ENCODE measurements around the gene ARMC12. TPM values are rescaled to one million over a fixed set of nuclear protein-coding genes. Genes with fewer than 3 reads are reported as not detected.

The ARMC12 gene
- total RNA-seq, 1 donor, result 0.45 TPM

DNA sequence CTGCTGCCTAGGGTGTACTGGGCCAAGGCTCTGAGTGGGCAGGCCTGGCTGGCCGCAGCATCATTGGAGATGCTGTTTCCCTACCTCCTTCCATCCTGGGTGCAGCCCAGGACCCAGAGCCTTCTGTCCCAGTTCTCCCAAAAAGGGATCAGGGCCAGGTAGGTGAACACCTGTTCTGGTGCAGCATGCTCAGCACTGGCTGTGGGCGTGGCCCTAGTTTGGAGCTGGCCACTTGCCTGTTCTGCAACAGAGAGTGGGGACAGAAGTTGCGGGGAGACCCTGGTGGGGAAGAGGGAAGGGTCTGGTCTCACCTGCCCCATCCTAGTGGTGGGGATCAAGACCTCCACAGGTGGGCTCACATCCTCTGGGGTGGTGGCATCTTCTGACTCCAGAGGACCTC is 1.4 kb upstream of the ARMC12 start:
- DNase-seq (ENCODE audit: low read depth), result no peak
- TF ChIP-seq, protein P1, sequence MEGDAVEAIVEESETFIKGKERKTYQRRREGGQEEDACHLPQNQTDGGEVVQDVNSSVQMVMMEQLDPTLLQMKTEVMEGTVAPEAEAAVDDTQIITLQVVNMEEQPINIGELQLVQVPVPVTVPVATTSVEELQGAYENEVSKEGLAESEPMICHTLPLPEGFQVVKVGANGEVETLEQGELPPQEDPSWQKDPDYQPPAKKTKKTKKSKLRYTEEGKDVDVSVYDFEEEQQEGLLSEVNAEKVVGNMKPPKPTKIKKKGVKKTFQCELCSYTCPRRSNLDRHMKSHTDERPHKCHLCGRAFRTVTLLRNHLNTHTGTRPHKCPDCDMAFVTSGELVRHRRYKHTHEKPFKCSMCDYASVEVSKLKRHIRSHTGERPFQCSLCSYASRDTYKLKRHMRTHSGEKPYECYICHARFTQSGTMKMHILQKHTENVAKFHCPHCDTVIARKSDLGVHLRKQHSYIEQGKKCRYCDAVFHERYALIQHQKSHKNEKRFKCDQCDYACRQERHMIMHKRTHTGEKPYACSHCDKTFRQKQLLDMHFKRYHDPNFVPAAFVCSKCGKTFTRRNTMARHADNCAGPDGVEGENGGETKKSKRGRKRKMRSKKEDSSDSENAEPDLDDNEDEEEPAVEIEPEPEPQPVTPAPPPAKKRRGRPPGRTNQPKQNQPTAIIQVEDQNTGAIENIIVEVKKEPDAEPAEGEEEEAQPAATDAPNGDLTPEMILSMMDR (IDR thresholded peaks at IDR 0.05; ENCODE audit: insufficient read depth, low read length), result no peak
- H3K4me3 ChIP-seq (ENCODE audit: low read depth, low read length), result no peak overlapping the region

GRCh38 chr6:35736253-35736894 is 458 bp upstream of the ARMC12 start:
- DNase-seq (ENCODE audit: low read depth), result peak; percentile 66
- TF ChIP-seq, protein P1 (IDR thresholded peaks at IDR 0.05; ENCODE audit: insufficient read depth, low read length), result peak; percentile 97
- no peak overlapping the region for H3K4me3 ChIP-seq (ENCODE audit: low read depth, low read length)

DNA sequence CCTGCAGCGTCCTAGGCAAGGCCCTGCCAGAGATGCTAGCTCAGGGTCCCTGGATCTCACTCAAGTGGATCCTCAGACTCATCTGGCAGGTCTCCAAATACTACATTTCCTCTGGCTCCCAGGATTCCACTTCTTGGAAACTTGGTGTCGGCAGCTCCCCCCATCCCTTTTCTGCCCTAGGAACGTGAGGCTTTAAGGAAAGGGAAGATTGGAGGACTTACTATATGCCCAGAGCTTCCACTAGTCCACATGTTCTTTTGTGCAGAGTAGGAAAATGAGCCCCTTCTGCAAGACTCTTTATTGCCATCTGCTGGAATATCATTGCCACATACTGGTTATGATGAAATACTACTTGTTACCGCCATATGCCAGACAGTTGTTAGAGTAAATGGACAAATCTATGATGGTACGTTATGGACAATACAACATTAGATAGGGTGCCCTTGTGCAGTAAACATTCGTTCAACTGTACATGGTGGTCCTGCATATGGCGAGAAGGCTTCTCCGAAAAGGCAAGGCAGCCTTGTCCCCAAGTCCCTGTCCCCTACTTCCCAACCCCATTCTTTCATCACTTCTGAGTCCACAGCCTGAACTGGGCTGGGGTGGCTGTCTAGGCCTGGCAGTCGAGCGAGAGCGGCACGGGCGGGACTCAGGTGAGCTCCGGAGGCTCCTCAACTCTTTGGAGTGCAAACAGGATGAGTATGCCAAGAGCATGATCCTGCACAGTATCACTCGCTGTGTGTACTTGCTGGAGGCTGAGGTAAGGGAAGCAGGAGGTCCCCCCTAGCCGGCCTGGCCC is 780 bp downstream of the ARMC12 start:
- H3K4me3 ChIP-seq (ENCODE audit: low read depth, low read length), result no peak overlapping the region
- peak; percentile 91 for DNase-seq (ENCODE audit: low read depth)
- TF ChIP-seq, protein P1 (IDR thresholded peaks at IDR 0.05; ENCODE audit: insufficient read depth, low read length), result peak; percentile 89

- DNase-seq (ENCODE audit: low read depth), result no peak
- TF ChIP-seq, protein P1 (IDR thresholded peaks at IDR 0.05; ENCODE audit: insufficient read depth, low read length), result no peak
- no peak overlapping the region for H3K4me3 ChIP-seq (ENCODE audit: low read depth, low read length)
Observed at GRCh38 chr6:35739645-35740524, 3.1 kb downstream of the ARMC12 start.

DNA sequence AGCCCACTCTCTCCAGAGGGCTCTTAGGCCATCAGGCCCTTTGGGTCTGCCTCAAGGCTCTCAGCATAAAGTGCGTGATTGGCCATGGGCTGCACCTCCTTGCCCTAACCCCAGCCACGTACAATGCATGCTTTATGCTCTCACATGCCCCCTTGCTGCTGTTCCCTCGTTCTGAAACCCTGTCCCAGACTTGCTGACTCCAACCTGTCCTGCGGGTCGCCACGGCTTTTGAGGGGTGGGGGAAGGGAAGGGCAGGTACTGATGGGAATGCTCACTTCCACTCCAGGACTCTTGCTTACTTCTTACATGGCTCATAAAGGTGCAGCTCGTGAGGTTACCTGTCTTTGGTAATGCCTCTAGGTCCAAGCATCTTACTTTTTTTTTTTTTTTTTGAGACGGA is 6.0 kb downstream of the ARMC12 start:
- TF ChIP-seq, protein P1 (IDR thresholded peaks at IDR 0.05; ENCODE audit: insufficient read depth, low read length), result no peak
- DNase-seq (ENCODE audit: low read depth), result no peak
- no peak overlapping the region for H3K4me3 ChIP-seq (ENCODE audit: low read depth, low read length)

- DNase-seq (ENCODE audit: low read depth), result no peak
- TF ChIP-seq, protein P1 (IDR thresholded peaks at IDR 0.05; ENCODE audit: insufficient read depth, low read length), result no peak
- no peak overlapping the region for H3K4me3 ChIP-seq (ENCODE audit: low read depth, low read length)
Observed at GRCh38 chr6:35745509-35745908, 8.7 kb downstream of the ARMC12 start.
